22Rv1 (cell line): ENCODE results near the gene ZBTB18.

Experiments
- H3K27ac ChIP-seq: fragments of 450-650 bp; 2 replicates; pipeline ENCODE4 v1.5.1; 2017
- ZFX ChIP-seq: fragments of 450-650 bp; IDR thresholded peaks from 2 replicates; pipeline ENCODE4 v1.6.1; 2017; ENCODE audit warnings: antibody characterized with exemption, borderline replicate concordance
- TF ChIP-seq, protein P1 (sequence below): fragments of 450-650 bp; IDR thresholded peaks from 2 replicates; pipeline ENCODE4 v1.5.1; 2017; ENCODE audit warnings: mild to moderate bottlenecking

The ZBTB18 gene

DNA sequence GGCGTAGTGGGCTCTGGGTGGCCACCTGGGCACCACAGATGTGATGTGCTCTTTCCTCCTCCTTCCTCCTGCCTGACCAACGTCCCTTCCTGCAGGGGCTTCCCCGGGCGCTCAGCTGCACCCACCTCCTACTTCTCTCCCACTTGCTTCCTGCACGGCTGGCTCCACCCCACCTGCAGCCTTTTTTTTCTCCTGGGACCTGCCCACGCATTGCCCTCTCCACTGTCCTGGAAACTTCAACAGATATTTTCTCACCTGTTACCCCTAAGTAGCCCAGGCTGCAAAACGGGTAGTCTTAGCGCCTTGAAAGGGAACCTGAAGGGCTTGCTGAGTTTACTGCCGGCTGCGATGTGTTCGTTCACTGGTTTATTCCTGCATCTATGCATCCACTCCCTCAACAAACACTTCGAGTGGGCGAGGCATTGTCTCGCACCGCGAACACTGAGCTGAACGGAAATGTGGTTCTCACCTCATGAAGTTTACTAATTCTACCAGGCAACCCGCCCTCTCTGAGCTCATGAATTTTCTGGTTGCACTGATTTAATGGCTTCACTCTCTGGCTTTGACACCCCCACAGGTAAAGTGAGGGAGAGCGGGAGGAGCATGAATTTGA lies 23.6 kb downstream of the ZBTB18 start:
- TF ChIP-seq, protein P1, sequence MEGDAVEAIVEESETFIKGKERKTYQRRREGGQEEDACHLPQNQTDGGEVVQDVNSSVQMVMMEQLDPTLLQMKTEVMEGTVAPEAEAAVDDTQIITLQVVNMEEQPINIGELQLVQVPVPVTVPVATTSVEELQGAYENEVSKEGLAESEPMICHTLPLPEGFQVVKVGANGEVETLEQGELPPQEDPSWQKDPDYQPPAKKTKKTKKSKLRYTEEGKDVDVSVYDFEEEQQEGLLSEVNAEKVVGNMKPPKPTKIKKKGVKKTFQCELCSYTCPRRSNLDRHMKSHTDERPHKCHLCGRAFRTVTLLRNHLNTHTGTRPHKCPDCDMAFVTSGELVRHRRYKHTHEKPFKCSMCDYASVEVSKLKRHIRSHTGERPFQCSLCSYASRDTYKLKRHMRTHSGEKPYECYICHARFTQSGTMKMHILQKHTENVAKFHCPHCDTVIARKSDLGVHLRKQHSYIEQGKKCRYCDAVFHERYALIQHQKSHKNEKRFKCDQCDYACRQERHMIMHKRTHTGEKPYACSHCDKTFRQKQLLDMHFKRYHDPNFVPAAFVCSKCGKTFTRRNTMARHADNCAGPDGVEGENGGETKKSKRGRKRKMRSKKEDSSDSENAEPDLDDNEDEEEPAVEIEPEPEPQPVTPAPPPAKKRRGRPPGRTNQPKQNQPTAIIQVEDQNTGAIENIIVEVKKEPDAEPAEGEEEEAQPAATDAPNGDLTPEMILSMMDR: no peak
- no peak for TF ChIP-seq ZFX
- no peak overlapping the region for H3K27ac ChIP-seq

DNA sequence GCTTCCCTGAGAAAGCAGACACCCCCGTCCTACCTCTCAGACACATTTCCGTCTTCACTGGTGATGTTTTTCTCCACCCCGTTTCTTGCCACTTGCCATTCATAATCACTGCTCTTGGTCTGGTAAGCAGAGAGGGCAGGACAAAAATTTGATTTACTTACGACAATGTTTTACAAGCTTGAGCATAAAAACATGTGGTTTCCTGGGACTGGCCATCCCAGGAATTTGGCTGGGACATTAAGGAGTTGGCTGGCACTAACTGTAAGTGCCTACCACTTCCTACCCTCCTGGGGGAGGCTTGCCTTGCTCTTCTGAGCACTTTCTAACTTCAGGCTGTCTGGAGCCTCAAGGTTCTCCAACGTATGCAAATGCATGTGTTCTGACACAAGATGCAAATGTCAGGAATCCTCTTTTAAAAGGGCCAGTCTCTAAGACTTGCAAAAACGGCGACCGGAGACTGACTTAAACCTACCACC lies 24.2 kb downstream of the ZBTB18 start:
- no peak overlapping the region for H3K27ac ChIP-seq

DNA sequence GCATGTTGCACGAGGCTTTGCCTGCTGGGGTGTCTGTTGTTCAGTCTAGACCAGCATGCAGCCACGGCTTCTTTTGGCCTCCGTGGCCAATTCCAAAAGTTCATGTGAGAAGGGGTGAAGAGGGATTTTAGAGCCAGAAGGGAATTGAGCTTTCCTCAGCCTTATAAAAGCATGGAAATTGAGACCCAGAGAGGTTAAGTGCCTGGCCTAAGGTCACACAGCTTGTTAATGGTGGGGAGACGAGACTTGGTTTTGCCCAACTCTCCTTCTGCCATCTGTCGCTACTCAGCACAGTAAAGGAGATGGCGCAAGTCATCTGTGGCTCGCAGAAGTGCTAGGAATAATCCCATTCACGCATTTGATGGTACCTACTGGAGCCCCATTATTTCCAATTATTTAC lies 25.7 kb downstream of the ZBTB18 start:
- no peak overlapping the region for H3K27ac ChIP-seq
- TF ChIP-seq, protein P1: no peak
- no peak for TF ChIP-seq ZFX

More for the DNA sequence above, 24.2 kb downstream of the ZBTB18 start:
- TF ChIP-seq ZFX: no peak
- TF ChIP-seq, protein P1: no peak

DNA sequence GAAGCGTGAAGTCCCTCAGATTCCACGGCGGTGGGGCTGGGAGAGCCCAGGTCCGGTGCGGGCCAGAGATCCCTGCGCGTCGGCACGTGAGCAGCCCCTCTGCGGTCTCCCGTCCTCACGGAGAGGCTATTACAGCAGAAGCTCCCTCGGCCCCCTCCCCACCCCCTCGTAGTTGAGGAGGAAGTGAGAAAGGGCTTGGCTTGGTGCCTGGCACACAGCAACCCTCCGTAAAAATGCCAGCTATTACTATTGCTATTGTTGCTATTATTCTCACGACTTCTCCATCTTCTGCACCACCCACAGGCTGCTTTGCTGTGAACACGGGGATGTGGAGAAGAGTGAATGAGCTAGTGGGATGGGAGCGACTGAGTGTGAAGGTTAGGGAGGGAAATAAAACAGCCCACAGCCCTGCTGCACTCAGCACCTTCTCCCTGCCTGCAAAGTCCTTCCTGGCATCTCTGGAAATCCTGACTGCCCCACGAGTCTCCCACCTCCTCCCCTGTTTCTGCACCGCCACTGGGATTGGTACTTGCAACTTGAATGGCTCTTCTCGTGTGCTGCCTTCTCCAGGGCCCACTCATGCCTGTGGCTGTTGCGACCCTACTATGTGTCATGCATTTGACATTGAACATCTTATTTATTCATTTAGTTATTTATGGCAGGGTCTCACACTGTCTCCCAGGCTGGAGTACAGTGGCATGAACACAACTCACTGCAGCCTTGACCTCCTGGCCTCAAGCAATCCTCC lies 26.6 kb downstream of the ZBTB18 start:
- H3K27ac ChIP-seq: no peak overlapping the region
- no peak for TF ChIP-seq ZFX
- TF ChIP-seq, protein P1: no peak

DNA sequence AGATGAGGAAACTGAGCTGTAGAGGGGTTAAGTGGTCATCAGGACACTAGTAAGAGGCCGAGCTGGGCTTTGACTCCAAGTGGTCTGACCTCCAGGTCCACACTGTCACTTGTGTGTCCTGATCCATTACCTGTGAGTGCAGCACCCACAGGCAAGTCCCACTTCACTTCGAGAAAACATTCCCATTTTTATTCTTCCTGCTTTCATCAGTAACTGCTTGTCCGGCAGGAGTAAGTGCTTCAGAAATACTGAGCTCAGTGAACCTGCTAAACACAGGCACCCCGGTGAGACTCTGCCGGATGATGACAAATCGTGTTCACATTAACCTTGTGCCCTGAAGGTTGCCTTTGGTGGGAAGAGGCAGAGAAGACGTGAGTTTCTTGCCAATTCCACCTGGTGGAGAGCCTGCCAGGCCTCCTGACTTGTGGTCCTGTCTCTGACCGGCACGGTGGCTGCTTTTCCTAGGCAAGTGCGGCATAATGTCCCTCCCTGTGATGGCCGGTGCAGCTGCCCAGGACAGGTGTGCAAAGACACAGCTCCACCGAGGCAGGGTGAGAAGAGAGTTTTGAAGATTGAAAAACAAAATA lies 29.4 kb downstream of the ZBTB18 start:
- TF ChIP-seq ZFX: no peak
- TF ChIP-seq, protein P1: no peak

DNA sequence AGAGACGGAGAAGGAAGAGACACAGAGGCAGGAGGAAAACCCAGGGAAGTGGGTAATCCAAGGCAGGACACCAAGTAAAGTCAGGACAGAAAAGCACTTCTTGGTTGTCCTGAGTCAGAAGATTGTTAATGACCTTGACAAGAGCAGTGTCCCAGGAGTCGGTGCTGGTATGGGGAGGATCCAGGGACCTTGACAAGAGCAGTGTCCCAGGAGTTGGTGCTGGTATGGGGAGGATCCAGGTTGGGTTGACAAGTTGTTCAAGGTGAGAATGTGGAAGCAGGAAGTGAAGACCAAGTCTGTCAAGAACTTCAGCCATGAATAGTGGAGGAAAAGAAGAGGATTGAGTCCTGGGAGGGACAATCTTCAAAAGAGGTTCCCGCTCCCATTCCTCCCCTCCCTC lies 31.9 kb downstream of the ZBTB18 start:
- no peak for TF ChIP-seq ZFX
- TF ChIP-seq, protein P1: no peak
- H3K27ac ChIP-seq: no peak overlapping the region

More for the DNA sequence above, 29.4 kb downstream of the ZBTB18 start:
- no peak overlapping the region for H3K27ac ChIP-seq
